K562 (cell line): ENCODE results near the gene HSD3B7. TPM values are rescaled to one million over a fixed set of nuclear protein-coding genes. Genes with fewer than 3 reads are reported as not detected.

Experiments
- AFF4 ChIP-seq: sonication (generic); formaldehyde crosslinking; IDR thresholded peaks from 2 replicates; pipeline ENCODE4 v1.8.0; 2023; ENCODE audit warnings: mild to moderate bottlenecking, missing genetic modification reagents
- HSF4 ChIP-seq: fragments of 250-450 bp; sonication (Bioruptor Pico); IDR thresholded peaks from 2 replicates; pipeline ENCODE4 v2.1.2; 2022; ENCODE audit warnings: mild to moderate bottlenecking, moderate library complexity, borderline replicate concordance
- LARP7 ChIP-seq: fragments of 450-650 bp; IDR thresholded peaks from 2 replicates; pipeline ENCODE4 v1.6.1; 2016
- MYBL2 ChIP-seq, 2 experiments: fragments of 450-650 bp in 1 of 2; sonication (generic) in 1 of 2; formaldehyde crosslinking in 1 of 2; IDR thresholded peaks; 2 replicates each; pipeline versions ENCODE4 v1.6.1 to v1.8.1; 2017 to 2022; ENCODE audit warnings: borderline replicate concordance in 1 of 2, inconsistent platforms in 1 of 2, low read depth in 1 of 2, mild to moderate bottlenecking in 1 of 2, missing genetic modification reagents in 1 of 2, moderate library complexity in 1 of 2
- RBM25 ChIP-seq: fragments of 200-400 bp; formaldehyde crosslinking; IDR thresholded peaks from 2 replicates; pipeline ENCODE4 v1.6.1; 2018; ENCODE audit warnings: low read length, low read depth, moderate library complexity; ENCODE audit not compliant: severe bottlenecking
- ZBTB17 ChIP-seq: fragments of 450-650 bp; formaldehyde crosslinking; IDR thresholded peaks from 2 replicates; pipeline ENCODE4 v1.4.0; 2020; ENCODE audit warnings: mild to moderate bottlenecking
- ZNF212 ChIP-seq: fragments of 450-650 bp; formaldehyde crosslinking; IDR thresholded peaks from 2 replicates; pipeline ENCODE4 v1.4.0; 2020; ENCODE audit warnings: mild to moderate bottlenecking
- ZNF318 ChIP-seq, 2 experiments: fragments of 450-650 bp; IDR thresholded peaks; 2 replicates each; pipeline ENCODE4 v1.6.1; 2016; ENCODE audit warnings: mild to moderate bottlenecking in 2 of 2, borderline replicate concordance in 1 of 2, low read depth in 1 of 2, moderate library complexity in 1 of 2
- ZNF398 ChIP-seq: fragments of 250-450 bp; sonication (Bioruptor Pico); IDR thresholded peaks from 2 replicates; pipeline ENCODE4 v1.8.0; 2021; ENCODE audit warnings: moderate library complexity, mild to moderate bottlenecking, inconsistent platforms
- ZNF584 ChIP-seq: fragments of 200-800 bp; sonication (Bioruptor generic); IDR thresholded peaks from 2 replicates; pipeline ENCODE4 v1.6.1; 2016; ENCODE audit warnings: low read depth, mild to moderate bottlenecking, missing genetic modification characterization, missing compliant biosample characterization
- ZNF644 ChIP-seq: fragments of 200-800 bp; sonication (Bioruptor generic); IDR thresholded peaks from 2 replicates; pipeline ENCODE4 v1.6.1; 2016; ENCODE audit warnings: low read depth, missing genetic modification characterization, missing compliant biosample characterization
- polyA plus RNA-seq, 8 experiments: library from polyadenylated mRNA; depleted of rRNA in 4 of 8; stranded (reverse) in 5 of 8; unstranded in 3 of 8; fragments of >200 nt; fragmentation: Nextera tagmentation in 2 of 8; fragmentation: Illumina TruSeq in 1 of 8; extraction: Ambion mirVana in 2 of 8; extraction: Trizol in 1 of 8; gene quantifications; 2 replicates each; pipeline versions ENCODE4 v1.2.1 to v1.2.3, GENCODE V29; 2011 to 2014; ENCODE audit warnings: inconsistent platforms in 1 of 8, missing spikeins in 1 of 8
- total RNA-seq, 7 experiments: library from RNA; depleted of rRNA in 6 of 7; stranded (reverse); fragments of >200 nt in 6 of 7; fragmentation: Illumina TruSeq in 2 of 7; extraction: Trizol in 2 of 7; gene quantifications; 2 replicates each; pipeline versions ENCODE4 v1.2.1 to v1.2.3, GENCODE V29; 2011 to 2021; ENCODE audit warnings: low replicate concordance in 1 of 7

HSD3B7 gene
- total and polyA plus RNA-seq, 9 of the 15 experiments (the other 6 are each of a cell fraction or from before 2014, with no cell fraction given): 5.4 to 49.1 (median 23.0) TPM

- peak in 1 of 2 experiments; percentile 63; a peak in 2 of 4 replicates for TF ChIP-seq ZNF318 (IDR thresholded peaks at IDR 0.05; ENCODE audit: borderline replicate concordance in 1 of 2, low read depth in 1 of 2)
- peak; percentile 57; the same call in 1 of the 2 replicates for TF ChIP-seq ZBTB17
- TF ChIP-seq RBM25: no peak
- no peak; the same call in 1 of the 2 replicates for TF ChIP-seq AFF4 (CRISPR knock-in tag)
- TF ChIP-seq MYBL2 (IDR thresholded peaks at IDR 0.05; ENCODE audit: low read depth): no peak
- TF ChIP-seq MYBL2 (CRISPR knock-in tag; IDR thresholded peaks at IDR 0.05; ENCODE audit: borderline replicate concordance): no peak
- TF ChIP-seq ZNF584 (CRISPR knock-in tag): no peak
- TF ChIP-seq ZNF644 (tag): 0 out of 2 replicates have a peak, but pooled peaks have one; percentile 58
- TF ChIP-seq LARP7: no peak; the same call in 1 of the 2 replicates
- no peak for TF ChIP-seq HSF4 (CRISPR knock-in tag)
- no peak for TF ChIP-seq ZNF398 (CRISPR knock-in tag)
- no peak for TF ChIP-seq ZNF212 (CRISPR knock-in tag)
Measured at GRCh38 chr16:30949650-30950515, 35.1 kb upstream of the HSD3B7 start (continued).
